NT2/D1 (cell line): Measurements from ENCODE around the gene SMPD4.
"Not testable (repeated sequence)": the region's sequence is repeated elsewhere in the genome, so short reads cannot be mapped to it uniquely, and the experiment has no call there.

Experiments
- DNase-seq: peaks from one replicate; pipeline ENCODE4 v3.0.0-alpha.2; 2011; ENCODE audit warnings: low read depth, low spot score
- H3K27me3 ChIP-seq: 2 replicates; pipeline ENCODE4 v1.6.0; 2011; ENCODE audit warnings: mild to moderate bottlenecking; ENCODE audit not compliant: insufficient read length, insufficient read depth
- H3K36me3 ChIP-seq: 2 replicates; pipeline ENCODE4 v1.6.1; 2011; ENCODE audit warnings: mild to moderate bottlenecking, low read length, mixed read lengths; ENCODE audit not compliant: insufficient read depth, insufficient read length
- H3K4me1 ChIP-seq: 2 replicates; pipeline ENCODE4 v1.5.1; 2011; ENCODE audit not compliant: insufficient read depth, insufficient read length
- H3K4me3 ChIP-seq: 2 replicates; pipeline ENCODE4 v1.5.1; 2011; ENCODE audit warnings: low read depth; ENCODE audit not compliant: insufficient read length
- H3K9ac ChIP-seq: 2 replicates; pipeline ENCODE4 v1.6.0; 2011; ENCODE audit warnings: low read depth; ENCODE audit not compliant: insufficient read length
- H3K9me3 ChIP-seq: 2 replicates; pipeline ENCODE4 v1.5.1; 2011; ENCODE audit warnings: mild to moderate bottlenecking, low read length; ENCODE audit not compliant: insufficient read depth
- SUZ12 ChIP-seq: IDR thresholded peaks from 2 replicates; pipeline ENCODE4 v1.6.1; 2011; ENCODE audit not compliant: insufficient read length, insufficient read depth; ENCODE audit errors: extremely low read depth
- YY1 ChIP-seq: IDR thresholded peaks from 2 replicates; pipeline ENCODE4 v1.6.1; 2011; ENCODE audit not compliant: insufficient read length, insufficient read depth
- ZNF274 ChIP-seq: IDR thresholded peaks from 2 replicates; pipeline ENCODE4 v1.6.1; 2011; ENCODE audit warnings: mild to moderate bottlenecking, low read depth, low read length

Gene SMPD4

GRCh38 chr2:130181325-130181879, at the start of gene SMPD4:
Gene SMPD4, minus strand, starts transcription at chr2:130181602. Its CDS starts 5,010 bp downstream, at chr2:130176592.
- TF ChIP-seq ZNF274 (no peak), YY1 (peak; percentile 86), SUZ12 (no peak)
- Histone ChIP-seq H3K9me3 (no peaks in the 10 kb centered on the region), H3K4me1 (peaks cover 12% of the 10 kb centered on the region), H3K4me3 (peak within 1 kb of the TSS; percentile 99), H3K36me3 (peaks cover 55% of the 10 kb centered on the region), H3K27me3 (no peaks in the 10 kb centered on the region), H3K9ac (peak within 1 kb of the TSS; percentile 94)
- peak; percentile 89 for DNase-seq

DNA sequence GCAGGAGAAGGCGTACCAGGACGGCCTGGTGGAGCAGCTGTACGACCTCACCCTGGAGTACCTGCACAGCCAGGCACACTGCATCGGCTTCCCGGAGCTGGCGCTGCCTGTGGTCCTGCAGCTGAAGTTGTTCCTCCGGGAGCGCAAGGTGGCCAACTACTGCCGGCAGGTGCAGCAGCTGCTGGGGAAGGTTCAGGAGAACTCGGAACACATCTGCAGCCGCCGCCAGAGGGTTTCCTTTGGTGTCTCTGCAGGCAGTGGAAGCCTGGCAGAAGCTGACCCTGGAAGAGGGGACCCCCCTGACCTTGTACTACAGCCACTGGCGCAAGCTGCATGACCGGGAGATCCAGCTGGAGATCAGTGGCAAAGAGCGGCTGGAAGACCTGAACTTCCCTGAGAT, 49.5 kb upstream of the SMPD4 start:
- not testable (repeated sequence) for H3K36me3 ChIP-seq, H3K4me1 ChIP-seq, H3K27me3 ChIP-seq, H3K9ac ChIP-seq, H3K4me3 ChIP-seq, H3K9me3 ChIP-seq, DNase-seq

DNA sequence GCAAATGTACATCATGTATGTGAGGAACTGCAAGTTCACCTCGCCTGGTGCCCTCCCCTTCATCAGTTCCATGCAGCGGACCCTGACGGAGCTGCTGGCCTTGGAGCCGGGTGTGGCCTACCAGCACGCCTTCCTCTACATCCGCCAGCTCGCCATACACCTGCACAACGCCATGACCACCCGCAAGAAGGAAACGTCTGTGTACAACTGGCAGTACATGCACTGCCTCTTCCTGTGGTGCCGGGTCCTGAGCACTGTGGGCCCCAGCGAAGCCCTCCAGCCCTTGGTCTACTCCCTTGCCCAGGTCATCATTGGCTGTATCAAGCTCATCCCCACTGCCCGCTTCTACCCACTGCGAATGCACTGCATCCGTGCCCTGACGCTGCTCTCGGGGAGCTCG, 49.0 kb upstream of the SMPD4 start:
- not testable (repeated sequence) for H3K4me3 ChIP-seq, H3K9me3 ChIP-seq, H3K27me3 ChIP-seq, H3K4me1 ChIP-seq, H3K36me3 ChIP-seq, H3K9ac ChIP-seq, DNase-seq

- H3K27me3 ChIP-seq, H3K4me1 ChIP-seq, H3K9me3 ChIP-seq, H3K36me3 ChIP-seq, H3K9ac ChIP-seq: not testable (repeated sequence)
- DNase-seq = peak; percentile 48
- H3K4me3 ChIP-seq = peak overlapping the region; percentile 10
Observed at GRCh38 chr2:130229161-130229510, 47.7 kb upstream of the SMPD4 start.

GRCh38 chr2:130228467-130229160, 47.2 kb upstream of the SMPD4 start:
- H3K9me3 ChIP-seq, H3K9ac ChIP-seq, H3K4me1 ChIP-seq, DNase-seq, H3K36me3 ChIP-seq, H3K27me3 ChIP-seq, H3K4me3 ChIP-seq: not testable (repeated sequence)

DNA sequence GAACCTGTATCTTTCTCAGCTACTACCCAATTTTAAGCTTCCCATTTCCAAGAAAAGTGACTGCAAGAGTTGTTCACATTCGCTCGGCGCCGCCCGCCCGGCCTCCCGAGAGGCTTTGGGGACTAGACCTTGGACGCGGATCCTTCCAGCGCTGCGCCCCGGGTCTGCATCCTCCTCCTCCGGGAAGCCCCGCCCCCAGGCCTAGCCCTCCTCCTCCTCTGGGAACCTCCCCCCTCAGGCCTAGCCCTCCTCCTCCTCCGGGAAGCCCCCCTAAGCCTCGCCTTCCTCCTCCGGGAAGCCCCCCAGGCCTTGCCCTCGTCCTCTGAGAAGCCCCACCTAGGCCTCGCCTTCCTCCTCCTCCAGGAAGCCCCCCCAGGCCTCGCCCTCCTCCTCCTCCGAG, 46.6 kb upstream of the SMPD4 start:
- H3K4me1 ChIP-seq, DNase-seq, H3K9ac ChIP-seq, H3K27me3 ChIP-seq, H3K9me3 ChIP-seq, H3K4me3 ChIP-seq, H3K36me3 ChIP-seq: not testable (repeated sequence)

- not testable (repeated sequence) for H3K4me1 ChIP-seq, H3K36me3 ChIP-seq, DNase-seq, H3K9me3 ChIP-seq, H3K9ac ChIP-seq, H3K27me3 ChIP-seq, H3K4me3 ChIP-seq
Observed at GRCh38 chr2:130222523-130222922, 41.1 kb upstream of the SMPD4 start.

DNA sequence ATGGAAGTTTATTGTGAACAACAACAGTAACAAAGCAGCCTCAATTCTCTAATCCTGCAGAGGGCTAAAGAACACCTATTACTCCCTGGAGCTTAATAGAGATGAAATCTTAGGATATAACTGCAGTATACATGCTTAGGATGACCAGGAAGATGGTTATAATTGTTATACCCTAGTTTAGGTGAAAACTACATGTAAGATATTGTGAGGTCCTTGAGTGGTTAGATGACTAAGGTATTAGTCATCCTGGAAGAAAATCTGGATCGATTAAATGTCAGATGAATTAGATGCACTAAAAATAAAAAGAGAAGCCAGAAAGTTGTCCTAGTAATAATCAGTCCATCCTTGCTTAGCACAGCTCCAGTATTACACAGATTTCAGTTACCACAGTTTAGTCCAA, 39.1 kb upstream of the SMPD4 start:
- H3K9me3 ChIP-seq, H3K4me1 ChIP-seq, H3K27me3 ChIP-seq, H3K36me3 ChIP-seq, DNase-seq, H3K4me3 ChIP-seq, H3K9ac ChIP-seq: not testable (repeated sequence)

- not testable (repeated sequence) for H3K9ac ChIP-seq, DNase-seq, H3K4me3 ChIP-seq, H3K4me1 ChIP-seq, H3K36me3 ChIP-seq, H3K27me3 ChIP-seq, H3K9me3 ChIP-seq
Observed at GRCh38 chr2:130219147-130219546, 37.7 kb upstream of the SMPD4 start.

GRCh38 chr2:130207051-130207450, 25.6 kb upstream of the SMPD4 start:
- H3K9ac ChIP-seq, H3K36me3 ChIP-seq, H3K9me3 ChIP-seq, DNase-seq, H3K4me3 ChIP-seq, H3K27me3 ChIP-seq, H3K4me1 ChIP-seq: not testable (repeated sequence)

DNA sequence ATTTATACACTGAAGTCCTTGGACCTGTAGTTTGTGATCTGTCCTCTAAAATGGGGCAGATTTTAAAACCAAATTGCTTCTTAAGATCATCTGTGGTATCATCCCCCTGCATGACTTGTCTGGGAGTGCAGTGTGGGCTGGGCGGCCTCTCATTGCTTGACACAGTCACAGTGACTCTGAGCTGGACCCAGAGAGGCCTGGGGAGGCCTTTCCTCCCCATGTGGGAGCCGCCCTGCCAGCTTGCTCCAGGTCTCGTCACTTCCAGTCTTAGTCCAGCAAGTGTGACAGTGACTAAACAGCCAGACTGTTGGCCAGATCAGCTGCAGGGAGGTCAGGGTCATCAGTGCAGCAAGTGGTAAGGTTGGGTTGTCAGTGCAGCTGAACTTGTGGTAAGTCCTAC, 21.7 kb upstream of the SMPD4 start:
- H3K9ac ChIP-seq, H3K4me1 ChIP-seq, H3K36me3 ChIP-seq: not testable (repeated sequence)

DNA sequence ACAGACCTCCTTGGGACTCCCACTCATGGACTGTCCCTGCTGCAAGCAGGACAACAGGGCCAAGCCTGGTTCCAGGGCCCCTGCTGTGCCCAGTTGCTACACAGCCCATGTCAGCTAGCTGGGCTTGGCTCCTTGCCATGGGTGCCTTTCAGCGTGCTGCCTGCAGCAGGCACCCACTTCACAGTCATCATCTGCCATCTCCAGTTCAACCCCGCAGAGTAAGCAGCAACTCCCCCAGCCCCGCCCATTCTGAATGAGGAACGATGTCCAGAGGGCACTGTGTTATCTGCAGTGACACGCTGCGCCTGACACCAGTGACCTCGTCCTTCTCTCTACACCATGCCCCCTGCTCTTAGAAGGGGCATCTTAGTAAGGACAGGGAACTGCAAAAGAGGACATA, 21.1 kb upstream of the SMPD4 start:
- not testable (repeated sequence) for H3K36me3 ChIP-seq, H3K27me3 ChIP-seq, H3K9me3 ChIP-seq, DNase-seq, H3K4me3 ChIP-seq, H3K9ac ChIP-seq, H3K4me1 ChIP-seq

More for the DNA sequence above, 21.7 kb upstream of the SMPD4 start:
- not testable (repeated sequence) for DNase-seq, H3K4me3 ChIP-seq, H3K9me3 ChIP-seq, H3K27me3 ChIP-seq
